Hepatocyte (in vitro differentiated cells): ENCODE measurements around the gene MAN1C1. TPM values are rescaled to one million over a fixed set of nuclear protein-coding genes. Genes with fewer than 3 reads are reported as not detected.

Experiments
- DNase-seq: peaks from one replicate; pipeline ENCODE4 v3.0.0-alpha.2; 2016; ENCODE audit warnings: low spot score
- H2AFZ ChIP-seq: fragments of 200-600 bp; sonication (generic); 2 replicates; pipeline ENCODE4 v1.6.0; 2016; ENCODE audit warnings: antibody characterized with exemption, mild to moderate bottlenecking
- H3K27ac ChIP-seq: fragments of 200-600 bp; sonication (generic); 2 replicates; pipeline ENCODE4 v1.5.1; 2016; ENCODE audit warnings: mild to moderate bottlenecking
- H3K27me3 ChIP-seq: fragments of 200-600 bp; sonication (generic); 2 replicates; pipeline ENCODE4 v1.6.1; 2016
- H3K36me3 ChIP-seq: fragments of 200-600 bp; sonication (generic); replicated peaks from 2 replicates; pipeline ENCODE4 v1.5.1; 2016; ENCODE audit warnings: low read depth; ENCODE audit not compliant: insufficient read depth
- H3K4me1 ChIP-seq: fragments of 200-600 bp; sonication (generic); 2 replicates; pipeline ENCODE4 v1.5.1; 2016; ENCODE audit warnings: mild to moderate bottlenecking, moderate library complexity; ENCODE audit not compliant: insufficient read depth
- H3K4me2 ChIP-seq: fragments of 200-600 bp; sonication (generic); 2 replicates; pipeline ENCODE4 v1.6.0; 2016
- H3K4me3 ChIP-seq: fragments of 200-600 bp; sonication (generic); 2 replicates; pipeline ENCODE4 v1.5.1; 2016; ENCODE audit warnings: mild to moderate bottlenecking
- H3K79me2 ChIP-seq: fragments of 200-600 bp; sonication (generic); 2 replicates; pipeline ENCODE4 v1.6.0; 2017; ENCODE audit warnings: mild to moderate bottlenecking
- H3K9me2 ChIP-seq: fragments of 200-600 bp; sonication (generic); replicated peaks from 2 replicates; pipeline ENCODE4 v1.6.0; 2017; ENCODE audit warnings: mild to moderate bottlenecking; ENCODE audit not compliant: insufficient read depth
- H3K9me3 ChIP-seq: fragments of 200-600 bp; sonication (generic); 2 replicates; pipeline ENCODE4 v1.5.1; 2016; ENCODE audit warnings: low read depth, mild to moderate bottlenecking
- H4K20me1 ChIP-seq: fragments of 200-600 bp; sonication (generic); 2 replicates; pipeline ENCODE4 v1.6.0; 2016; ENCODE audit warnings: mild to moderate bottlenecking; ENCODE audit not compliant: insufficient read depth, poor library complexity, severe bottlenecking
- CTCF ChIP-seq: fragments of 200-600 bp; sonication (generic); IDR thresholded peaks from 2 replicates; pipeline ENCODE4 v1.5.1; 2016; ENCODE audit warnings: antibody characterized with exemption, mild to moderate bottlenecking; ENCODE audit not compliant: poor library complexity
- EZH2 ChIP-seq: fragments of 200-600 bp; sonication (generic); IDR thresholded peaks from 2 replicates; pipeline ENCODE4 v1.6.1; 2016; ENCODE audit warnings: antibody characterized with exemption, mild to moderate bottlenecking, borderline replicate concordance
- EZH2phosphoT487 ChIP-seq: fragments of 200-600 bp; sonication (generic); IDR thresholded peaks from one replicate; pipeline ENCODE4 v1.6.1; 2018; ENCODE audit warnings: antibody characterized with exemption, mild to moderate bottlenecking, low read depth, moderate library complexity; ENCODE audit not compliant: unreplicated experiment, severe bottlenecking
- WGBS: methylation state at CpG from one replicate; pipeline ENCODE4 v1.1.6; 2016; ENCODE audit warnings: low lambda C conversion rate; ENCODE audit errors: missing lambda C conversion rate; 5-methylcytosine and 5-hydroxymethylcytosine counted together
- polyA plus RNA-seq: library from polyadenylated mRNA; unstranded; fragments of >200 nt; fragmentation: Nextera tagmentation; extraction: Ambion mirVana; gene quantifications from 2 replicates; pipeline ENCODE4 v1.2.1, GENCODE V29; 2016
- total RNA-seq: library from RNA; depleted of rRNA; stranded (reverse); fragments of >200 nt; gene quantifications from 2 replicates; pipeline ENCODE4 v1.2.3, GENCODE V29; 2014

Gene MAN1C1
- total and polyA plus RNA-seq, 2 experiments from 2014 or later, result 20.6 to 29.3 TPM

- TF ChIP-seq EZH2 (no peak), CTCF (no peak), EZH2phosphoT487 (no peak)
- Histone ChIP-seq H3K4me3 (no peak overlapping the region), H3K27ac (no peak overlapping the region), H3K4me2 (no peak overlapping the region), H3K9me2 (no peaks in the 10 kb centered on the region), H3K36me3 (no peaks in the 10 kb centered on the region), H3K9me3 (no peaks in the 10 kb centered on the region), H3K4me1 (peaks cover 30% of the 10 kb centered on the region), H4K20me1 (no peaks in the 10 kb centered on the region), H3K27me3 (peaks cover 6% of the 10 kb centered on the region), H2AFZ (no peak overlapping the region), H3K79me2 (peaks cover 9% of the 10 kb centered on the region)
- WGBS, result 80% methylated on average over 4 of the region's 4 CpGs
- DNase-seq, result no peak
These were observed 2.0 kb upstream of the MAN1C1 start for GRCh38 chr1:25614501-25615171.

- H3K27ac ChIP-seq, result no peak overlapping the region
- TF ChIP-seq EZH2phosphoT487 (no peak), CTCF (no peak)
- 58% methylated on average over 7 of the region's 7 CpGs for WGBS
- peaks cover 30% of the 10 kb centered on the region for H3K4me1 ChIP-seq
- no peaks in the 10 kb centered on the region for H3K9me3 ChIP-seq
- no peaks in the 10 kb centered on the region for H4K20me1 ChIP-seq
- no peak overlapping the region for H3K4me3 ChIP-seq
- H2AFZ ChIP-seq, result no peak overlapping the region
- H3K36me3 ChIP-seq, result no peaks in the 10 kb centered on the region
- DNase-seq, result no peak
- peaks cover 13% of the 10 kb centered on the region for H3K79me2 ChIP-seq
- peaks cover 6% of the 10 kb centered on the region for H3K27me3 ChIP-seq
- peak overlapping the region; percentile 98 for H3K4me2 ChIP-seq
- H3K9me2 ChIP-seq, result no peaks in the 10 kb centered on the region
These were observed 1.4 kb upstream of the MAN1C1 start for GRCh38 chr1:25615172-25615541.

GRCh38 chr1:25615563-25616094, 962 bp upstream of the MAN1C1 start:
- H3K27me3 ChIP-seq, result peaks cover 6% of the 10 kb centered on the region
- no peaks in the 10 kb centered on the region for H3K9me3 ChIP-seq
- no peaks in the 10 kb centered on the region for H4K20me1 ChIP-seq
- H3K79me2 ChIP-seq, result peaks cover 15% of the 10 kb centered on the region
- H2AFZ ChIP-seq, result peak overlapping the region; percentile 84
- H3K36me3 ChIP-seq, result no peaks in the 10 kb centered on the region
- no peak for DNase-seq
- peaks cover 27% of the 10 kb centered on the region for H3K4me1 ChIP-seq
- peak overlapping the region; percentile 63 for H3K27ac ChIP-seq
- TF ChIP-seq EZH2phosphoT487 (no peak), EZH2 (no peak), CTCF (no peak)
- WGBS, result 21% methylated on average over 12 of the region's 12 CpGs
- no peaks in the 10 kb centered on the region for H3K9me2 ChIP-seq
- peak overlapping the region; percentile 68 for H3K4me3 ChIP-seq
- H3K4me2 ChIP-seq, result peak overlapping the region; percentile 98
